T-helper 1 cell treated with Interleukin-12 subunit alpha and Interleukin-12 subunit beta and Interleukin-4 antibody, amounts not matched to agents 30 ng/mL and 1 ng/mL, for 36 hours (primary cell): ENCODE data around the gene GJA10. TPM values are rescaled to one million over a fixed set of nuclear protein-coding genes. Genes with fewer than 3 reads are reported as not detected.
"Not testable (repeated sequence)": the region's sequence is repeated elsewhere in the genome, so short reads cannot be mapped to it uniquely, and the experiment has no call there.

Experiments
- intact Hi-C: fragments of 100-400 bp; cut with micrococcal nuclease; formaldehyde crosslinking; loops from one replicate; pipeline ENCODE4 v1.15.1; 2024
- total RNA-seq: library from RNA; stranded (reverse); gene quantifications from 2 replicates; pipeline ENCODE4 v1.2.3, GENCODE V29; 2022

The GJA10 gene
- 0.15 and 0.22 TPM in 2 replicates for total RNA-seq

DNA sequence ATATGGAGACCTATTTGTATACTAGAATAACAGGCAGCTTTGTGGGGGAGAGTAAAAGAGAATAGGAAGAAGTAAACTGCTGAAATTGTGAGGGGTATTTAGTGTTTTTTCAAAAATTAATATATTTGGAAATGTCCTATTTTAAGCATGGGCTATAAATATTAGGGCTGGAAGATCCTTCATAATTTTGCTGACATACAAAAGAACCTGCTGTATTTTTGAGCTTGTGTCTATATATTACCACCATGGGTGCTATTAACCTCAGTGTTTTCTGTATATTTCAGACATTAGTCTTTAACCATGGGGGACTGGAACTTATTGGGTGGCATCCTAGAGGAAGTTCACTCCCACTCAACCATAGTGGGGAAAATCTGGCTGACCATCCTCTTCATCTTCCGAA lies at the start of gene GJA10:
Gene GJA10, plus strand, starts transcription at position 301 of the 400 bp plus-strand sequence. Its CDS starts 0 bp downstream, at position 301.
- intact Hi-C loops, result no loop called here

DNA sequence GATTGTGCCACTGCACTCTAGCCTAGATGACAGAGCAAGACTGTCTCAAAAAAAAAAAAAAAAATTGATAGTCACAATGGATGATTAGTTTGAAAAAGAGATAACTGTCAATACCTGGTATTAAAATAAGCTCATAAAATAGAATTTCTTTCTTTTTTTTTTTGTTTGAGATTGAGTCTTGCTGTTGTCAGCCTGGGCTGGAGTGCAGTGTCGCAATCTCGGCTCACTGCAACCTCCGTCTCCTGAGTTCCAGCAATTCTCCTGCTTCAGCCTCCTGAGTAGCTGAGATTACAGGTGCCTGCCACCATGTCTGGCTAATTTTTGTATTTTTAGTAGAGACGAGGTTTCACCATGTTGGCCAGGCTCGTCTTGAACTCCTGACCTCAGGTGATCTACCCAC lies 46.8 kb upstream of the GJA10 start:
- intact Hi-C loops, result not testable (repeated sequence)

DNA sequence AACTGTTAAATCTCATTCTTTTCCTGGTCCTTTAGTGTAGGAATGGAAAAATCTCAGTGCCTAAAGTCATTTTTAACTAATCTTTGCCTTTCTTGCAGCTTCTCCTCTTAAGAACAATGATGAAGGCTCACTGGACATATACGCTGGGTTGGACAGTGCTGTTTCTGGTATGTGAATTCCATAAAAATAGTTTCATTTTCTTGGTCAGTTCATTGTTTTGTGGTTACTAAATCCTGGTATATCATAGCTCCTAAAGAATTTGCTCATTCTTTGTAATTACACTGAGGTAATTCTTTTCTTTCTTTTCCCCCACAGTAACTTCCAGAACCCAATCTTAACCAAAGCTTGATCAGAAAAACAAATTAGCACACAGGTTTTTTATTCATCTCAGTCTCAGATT lies 41.2 kb upstream of the GJA10 start:
- intact Hi-C loops, result no loop called here

DNA sequence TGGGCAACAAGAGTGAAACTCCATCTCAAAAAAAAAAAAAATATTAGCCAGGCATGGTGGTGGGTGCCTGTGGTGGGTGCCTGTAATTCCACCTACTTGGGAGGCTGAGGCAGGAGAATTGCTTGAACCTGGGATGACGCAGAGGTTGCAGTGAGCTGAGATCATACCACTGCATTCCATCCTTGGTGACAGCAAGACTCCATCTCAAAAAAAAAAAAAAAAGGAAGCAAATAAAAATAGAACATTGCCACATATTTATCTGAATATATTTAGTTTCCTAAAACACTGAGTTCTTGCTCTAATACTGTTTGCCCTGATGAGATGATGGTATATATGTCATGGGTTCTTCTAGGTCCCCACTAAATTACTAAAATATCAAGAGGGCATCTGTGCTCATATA lies 36.2 kb upstream of the GJA10 start:
- intact Hi-C loops, result no loop called here

DNA sequence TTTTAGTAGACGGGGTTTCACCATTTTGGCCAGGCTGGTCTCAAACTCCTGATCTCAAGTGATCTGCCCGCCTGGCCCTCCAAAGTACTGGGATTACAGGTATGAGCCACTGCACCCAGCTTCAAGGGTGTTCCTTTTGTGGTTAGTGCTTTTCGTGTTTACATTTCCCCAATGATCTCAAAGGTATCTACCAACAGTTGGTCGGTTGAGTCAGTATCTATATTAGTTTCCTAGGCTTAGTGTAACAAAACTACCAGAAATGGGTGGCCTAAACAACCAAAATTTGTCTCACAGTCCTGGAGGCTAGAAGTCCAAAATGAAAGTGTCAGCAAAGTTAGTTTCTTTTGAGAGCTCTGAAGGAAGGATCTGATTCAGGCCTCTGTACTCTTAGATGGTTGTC lies 34.5 kb upstream of the GJA10 start:
- intact Hi-C loops, result no loop called here

DNA sequence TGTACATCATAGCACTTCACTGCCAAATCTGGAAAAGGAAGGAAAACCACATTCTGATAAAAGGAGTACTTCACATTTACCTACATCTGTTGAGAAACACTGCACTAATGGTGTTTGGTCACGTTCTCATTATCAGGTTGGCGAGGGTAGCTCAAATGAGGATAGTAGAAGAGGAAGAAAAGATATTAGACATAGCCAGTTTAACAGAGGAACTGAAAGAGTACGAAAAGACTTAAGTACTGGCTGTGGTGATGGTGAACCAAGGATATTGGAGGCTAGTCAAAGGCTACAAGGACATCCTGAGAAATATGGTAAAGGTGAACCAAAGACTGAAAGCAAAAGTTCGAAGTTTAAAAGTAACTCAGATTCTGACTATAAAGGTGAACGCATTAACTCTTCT lies 32.0 kb upstream of the GJA10 start:
- intact Hi-C loops, result no loop called here

DNA sequence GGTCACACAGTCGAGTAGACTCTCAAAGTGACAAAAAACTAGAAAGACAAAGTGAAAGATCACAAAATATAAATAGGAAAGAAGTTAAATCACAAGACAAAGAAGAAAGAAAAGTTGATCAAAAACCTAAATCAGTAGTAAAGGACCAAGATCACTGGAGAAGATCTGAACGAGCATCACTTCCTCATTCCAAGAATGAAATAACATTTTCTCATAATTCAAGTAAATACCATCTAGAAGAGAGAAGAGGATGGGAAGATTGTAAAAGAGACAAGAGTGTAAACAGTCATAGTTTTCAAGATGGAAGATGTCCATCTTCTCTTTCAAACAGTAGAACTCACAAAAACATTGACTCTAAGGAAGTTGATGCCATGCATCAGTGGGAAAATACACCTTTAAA lies 31.6 kb upstream of the GJA10 start:
- intact Hi-C loops, result no loop called here

DNA sequence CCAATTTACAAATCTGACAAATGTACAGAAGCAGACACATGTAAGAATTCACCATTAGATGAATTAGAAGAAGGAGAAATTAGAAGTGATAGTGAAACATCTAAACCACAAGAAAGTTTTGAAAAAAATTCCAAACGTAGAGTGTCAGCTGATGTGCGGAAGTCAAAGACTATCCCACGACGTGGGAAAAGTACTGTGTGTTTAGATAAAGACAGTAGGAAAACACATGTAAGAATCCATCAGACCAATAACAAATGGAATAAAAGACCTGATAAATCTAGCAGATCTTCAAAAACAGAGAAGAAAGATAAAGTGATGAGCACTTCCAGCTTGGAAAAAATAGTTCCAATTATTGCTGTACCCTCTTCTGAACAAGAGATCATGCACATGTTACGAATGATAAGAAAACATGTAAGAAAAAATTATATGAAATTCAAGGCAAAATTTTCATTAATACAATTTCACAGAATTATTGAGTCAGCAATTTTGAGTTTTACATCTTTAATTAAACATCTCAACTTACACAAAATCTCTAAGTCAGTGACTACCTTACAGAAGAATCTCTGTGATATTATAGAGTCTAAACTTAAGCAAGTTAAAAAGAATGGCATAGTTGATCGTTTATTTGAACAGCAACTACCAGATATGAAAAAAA lies 28.1 kb upstream of the GJA10 start:
- intact Hi-C loops, result no loop called here

DNA sequence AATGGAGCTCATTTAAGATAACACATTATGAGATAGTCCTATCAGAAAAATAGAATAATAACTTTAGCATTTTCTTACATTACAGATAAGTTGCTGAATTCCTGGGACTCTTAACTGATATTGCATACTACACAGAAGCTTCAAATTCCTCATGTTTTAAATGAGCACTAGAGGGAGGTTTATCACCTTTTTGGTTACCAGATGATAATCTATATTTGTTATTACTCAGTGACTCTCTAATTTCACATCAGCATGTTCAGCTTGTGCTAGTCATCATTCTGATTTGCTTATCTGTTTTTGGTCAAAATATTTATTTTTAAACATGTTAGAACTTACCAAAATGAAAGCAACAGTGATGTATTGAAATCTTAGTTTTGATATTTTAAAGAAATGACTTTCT lies 20.5 kb upstream of the GJA10 start:
- intact Hi-C loops, result no loop called here

DNA sequence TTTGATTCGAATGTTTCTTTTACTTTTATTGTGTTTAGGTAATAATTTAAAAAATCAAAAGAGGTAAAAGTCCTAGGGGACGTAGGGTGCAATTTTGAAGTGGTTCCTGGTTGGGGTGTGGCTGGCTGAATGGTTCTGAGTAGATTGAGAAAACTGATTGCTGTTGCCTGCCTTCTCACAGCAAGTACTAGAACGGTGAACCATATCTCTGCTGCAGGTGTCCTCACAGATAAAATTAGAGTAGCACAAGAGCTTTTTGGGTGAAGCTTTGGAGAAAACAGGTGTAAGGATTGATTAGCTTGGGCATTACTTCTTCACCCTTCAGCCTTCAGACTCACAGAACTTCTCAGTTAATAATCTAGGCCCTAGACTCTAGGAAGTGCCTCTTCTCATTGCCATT lies 19.8 kb upstream of the GJA10 start:
- intact Hi-C loops, result no loop called here

DNA sequence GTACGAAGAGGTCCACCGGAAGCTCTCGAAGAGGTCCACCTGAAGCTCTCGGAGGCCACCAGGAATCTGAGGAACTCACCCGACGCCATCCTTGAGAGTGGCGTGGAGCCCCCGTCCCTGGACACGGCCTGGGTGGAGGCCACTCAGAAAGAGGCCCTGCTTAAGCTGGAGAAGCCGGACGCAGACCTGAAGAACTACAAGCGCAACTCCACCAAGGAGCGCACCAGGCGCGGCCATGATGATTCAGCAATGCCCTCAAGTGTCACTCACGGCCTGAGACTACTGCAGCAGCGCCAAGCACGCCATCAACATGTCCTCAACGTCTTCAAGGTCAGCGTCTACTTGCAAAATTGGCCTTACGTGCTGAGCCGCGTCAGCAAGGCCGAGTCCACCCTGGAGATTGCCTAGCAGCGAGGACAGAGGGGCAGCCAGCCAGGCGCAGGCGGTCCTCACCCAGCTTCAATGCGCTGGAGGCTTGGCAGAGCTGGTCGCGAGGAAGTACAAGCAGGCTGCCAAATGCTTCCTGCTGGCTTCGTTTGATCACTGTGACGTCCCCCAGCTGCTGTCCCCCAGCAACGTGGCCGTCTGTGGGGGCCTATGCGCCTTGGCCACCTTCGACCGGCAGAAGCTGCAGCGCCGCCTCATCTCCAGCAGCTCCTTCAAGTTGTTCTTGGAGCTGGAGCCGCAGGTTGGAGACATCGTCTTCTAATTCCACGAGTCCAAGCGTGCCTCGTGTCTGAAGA lies 7.7 kb upstream of the GJA10 start:
- intact Hi-C loops, result no loop called here

DNA sequence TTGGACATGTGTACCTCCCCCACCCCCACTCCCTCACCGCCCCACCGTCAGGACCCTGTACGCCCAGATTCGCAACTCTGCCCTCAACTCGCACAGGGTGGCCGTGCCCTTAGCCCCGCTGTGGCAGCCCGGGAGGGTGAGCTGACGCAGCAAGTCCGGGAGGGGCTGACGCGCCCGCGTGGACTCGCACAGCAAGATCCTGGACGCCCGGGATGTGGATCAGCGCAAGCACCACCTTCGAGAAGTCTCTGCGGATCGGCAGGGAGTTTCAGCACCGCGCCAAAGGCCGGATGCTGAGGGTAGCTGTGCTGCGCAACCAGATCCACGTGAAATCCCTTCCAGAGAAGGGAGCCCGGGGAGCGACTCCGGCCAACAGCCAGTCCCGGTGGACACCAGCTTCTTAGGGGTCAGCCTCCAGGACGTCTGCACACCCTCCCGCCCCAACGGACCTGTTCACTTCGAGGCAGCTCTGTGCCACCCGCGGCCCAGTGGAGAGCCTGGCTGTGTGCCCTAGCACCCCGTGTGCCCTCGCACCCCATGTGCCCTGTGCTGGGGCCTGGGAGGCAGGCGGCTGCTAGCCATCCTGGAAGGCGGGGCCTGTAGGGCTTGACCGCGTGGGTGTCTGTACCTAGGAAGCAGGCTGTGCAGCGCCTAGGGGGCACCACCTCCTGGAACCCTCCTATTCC lies 6.7 kb upstream of the GJA10 start:
- intact Hi-C loops, result no loop called here

DNA sequence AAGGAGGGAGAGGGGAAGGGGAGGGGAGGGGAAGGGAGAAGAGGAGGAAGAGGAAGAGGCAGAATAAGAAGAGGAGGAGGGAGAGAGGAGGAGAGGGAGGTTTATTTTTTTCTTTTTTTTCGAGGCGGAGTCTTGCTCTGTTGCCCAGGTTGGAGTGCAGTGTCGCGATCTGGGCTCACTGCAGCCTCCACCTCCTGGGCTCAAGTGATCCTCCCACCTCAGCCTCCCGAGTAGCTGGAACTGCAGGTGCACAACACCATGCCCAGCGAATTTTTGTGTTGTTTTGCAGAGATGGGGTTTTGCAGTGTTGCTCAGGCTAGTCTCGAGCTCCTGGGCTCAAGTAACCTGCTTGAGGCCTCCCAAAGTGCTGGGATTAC lies 6.1 kb upstream of the GJA10 start:
- intact Hi-C loops, result no loop called here

DNA sequence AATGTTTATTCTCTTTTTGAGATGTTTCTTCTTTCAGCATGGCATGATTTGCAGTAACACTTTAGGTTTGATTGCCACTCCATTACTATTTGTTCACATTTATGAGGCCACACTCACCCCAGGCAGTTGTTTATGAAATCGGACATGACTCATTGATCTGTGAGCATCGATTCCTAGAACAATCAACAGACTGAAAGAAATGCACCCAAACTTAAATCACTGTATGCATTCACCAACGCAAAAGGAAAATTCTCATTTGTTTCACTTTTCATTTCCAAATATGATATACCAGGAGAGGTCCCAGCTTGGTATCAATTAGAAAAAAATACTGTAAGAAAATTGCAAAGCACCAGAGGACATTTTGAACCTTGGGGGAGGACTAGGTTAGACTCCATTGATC lies 5.4 kb upstream of the GJA10 start:
- intact Hi-C loops, result no loop called here

DNA sequence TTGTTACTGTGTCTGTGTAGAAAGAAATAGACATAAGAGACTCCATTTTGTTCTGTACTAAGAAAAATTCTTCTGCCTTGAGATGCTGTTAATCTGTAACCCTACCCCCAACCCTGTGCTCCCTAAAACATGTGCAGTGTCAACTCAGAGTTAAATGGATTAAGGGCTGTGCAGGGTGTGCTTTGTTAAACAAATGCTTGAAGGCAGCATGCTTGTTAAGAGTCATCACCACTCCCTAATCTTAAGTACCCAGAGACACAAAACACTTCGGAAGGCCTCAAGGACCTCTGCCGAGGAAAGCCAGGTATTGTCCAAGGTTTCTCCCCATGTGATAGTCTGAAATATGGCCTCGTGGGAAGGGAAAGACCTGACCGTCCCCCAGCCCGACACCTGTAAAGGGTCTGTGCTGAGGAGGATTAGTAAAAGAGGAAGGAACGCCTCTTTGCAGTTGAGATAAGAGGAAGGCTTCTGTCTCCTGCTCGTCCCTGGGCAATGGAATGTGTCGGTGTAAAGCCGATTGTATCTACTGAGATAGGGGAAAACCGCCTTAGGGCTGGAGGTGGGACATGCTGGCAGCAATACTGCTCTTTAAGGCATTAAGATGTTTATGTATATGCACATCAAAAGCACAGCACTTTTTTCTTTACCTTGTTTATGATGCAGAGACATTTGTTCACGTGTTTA lies 3.3 kb upstream of the GJA10 start:
- intact Hi-C loops, result not testable (repeated sequence)

DNA sequence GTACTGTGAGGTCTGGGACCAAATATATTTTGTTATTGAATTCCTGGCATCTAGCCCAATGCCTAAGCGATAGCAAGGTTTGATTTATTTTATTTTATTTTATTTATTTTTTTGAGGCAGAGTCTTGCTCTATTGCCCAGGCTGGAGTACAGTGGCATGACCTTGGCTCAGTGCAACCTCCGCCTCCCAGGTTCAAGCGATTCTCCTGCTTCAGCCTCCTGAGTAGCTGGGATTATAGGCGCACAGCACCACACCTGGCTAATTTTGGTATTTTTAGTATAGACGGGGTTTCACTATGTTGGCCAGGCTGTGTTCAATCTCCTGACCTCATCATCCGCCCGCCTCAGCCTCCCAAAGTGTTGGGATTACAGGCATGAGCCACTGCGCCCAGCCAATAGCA lies 1.7 kb upstream of the GJA10 start:
- intact Hi-C loops, result not testable (repeated sequence)

DNA sequence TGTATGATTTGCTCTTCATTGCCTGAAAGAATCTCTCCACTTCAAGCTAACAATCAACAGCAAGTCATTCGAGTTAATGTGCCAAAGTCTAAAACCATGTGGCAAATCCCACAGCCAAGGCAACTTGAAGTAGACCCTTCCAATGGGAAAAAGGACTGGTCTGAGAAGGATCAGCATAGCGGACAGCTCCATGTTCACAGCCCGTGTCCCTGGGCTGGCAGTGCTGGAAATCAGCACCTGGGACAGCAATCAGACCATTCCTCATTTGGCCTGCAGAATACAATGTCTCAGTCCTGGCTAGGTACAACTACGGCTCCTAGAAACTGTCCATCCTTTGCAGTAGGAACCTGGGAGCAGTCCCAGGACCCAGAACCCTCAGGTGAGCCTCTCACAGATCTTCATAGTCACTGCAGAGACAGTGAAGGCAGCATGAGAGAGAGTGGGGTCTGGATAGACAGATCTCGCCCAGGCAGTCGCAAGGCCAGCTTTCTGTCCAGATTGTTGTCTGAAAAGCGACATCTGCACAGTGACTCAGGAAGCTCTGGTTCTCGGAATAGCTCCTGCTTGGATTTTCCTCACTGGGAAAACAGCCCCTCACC lies 1.1 kb downstream of the GJA10 start:
- intact Hi-C loops, result no loop called here

DNA sequence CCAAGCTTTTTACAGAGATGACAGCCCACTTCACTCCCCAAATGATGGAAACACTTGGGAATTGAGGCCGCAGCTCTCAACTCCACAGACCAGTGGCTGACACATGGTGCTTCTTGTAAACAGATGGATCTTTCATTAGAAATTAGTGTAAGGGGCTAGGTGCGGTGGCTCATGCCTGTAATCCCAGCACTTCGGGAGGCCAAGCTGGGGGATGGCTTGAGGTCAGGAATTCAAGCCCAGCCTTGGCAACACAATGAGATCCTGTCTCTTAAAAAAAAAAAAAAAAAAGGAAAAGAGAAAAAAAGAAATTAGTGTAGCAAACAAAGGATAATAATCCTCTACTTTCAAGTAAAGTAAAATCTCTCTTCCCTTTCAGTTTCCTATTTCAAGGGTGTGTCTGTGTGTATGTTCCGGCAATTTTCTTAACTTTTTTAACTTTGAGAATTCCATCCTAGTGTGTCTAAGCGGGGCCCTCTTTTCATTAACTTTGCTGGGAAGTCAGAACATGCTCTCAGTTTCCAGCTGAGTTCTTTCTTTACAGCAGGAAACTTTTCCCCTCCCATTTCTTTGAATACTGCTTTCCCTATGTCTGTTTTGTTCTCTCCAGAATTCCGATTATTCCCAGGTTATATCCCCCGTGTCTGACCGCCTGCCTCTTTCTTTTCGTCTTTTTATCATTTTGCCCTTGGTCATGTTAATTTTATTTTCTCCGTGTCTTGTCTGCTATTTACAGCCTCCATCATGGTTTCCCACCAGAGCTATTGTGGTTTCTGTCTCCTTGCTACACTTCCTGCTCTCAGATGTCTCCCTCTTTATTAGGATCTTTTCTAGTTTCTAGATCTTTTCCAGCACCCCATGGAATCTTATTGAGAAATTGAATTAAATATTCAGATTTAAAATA lies 16.0 kb downstream of the GJA10 start:
- intact Hi-C loops, result not testable (repeated sequence)

DNA sequence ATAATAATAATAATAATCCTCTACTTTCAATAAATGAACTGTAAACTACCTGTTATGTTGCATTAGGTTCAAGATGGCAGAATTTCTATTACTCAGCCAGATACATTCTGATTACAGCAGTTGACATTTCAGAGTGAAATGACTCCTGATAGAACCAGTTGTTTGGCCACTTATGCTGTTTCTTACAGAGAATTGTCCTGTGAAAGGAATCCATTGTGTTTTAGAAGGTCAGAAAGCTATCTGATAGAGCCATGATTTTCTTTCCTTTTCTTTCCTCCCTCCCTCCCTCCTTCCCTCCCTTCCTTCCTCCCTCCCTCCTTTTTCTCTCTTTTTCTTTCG lies 16.6 kb downstream of the GJA10 start:
- intact Hi-C loops, result no loop called here

DNA sequence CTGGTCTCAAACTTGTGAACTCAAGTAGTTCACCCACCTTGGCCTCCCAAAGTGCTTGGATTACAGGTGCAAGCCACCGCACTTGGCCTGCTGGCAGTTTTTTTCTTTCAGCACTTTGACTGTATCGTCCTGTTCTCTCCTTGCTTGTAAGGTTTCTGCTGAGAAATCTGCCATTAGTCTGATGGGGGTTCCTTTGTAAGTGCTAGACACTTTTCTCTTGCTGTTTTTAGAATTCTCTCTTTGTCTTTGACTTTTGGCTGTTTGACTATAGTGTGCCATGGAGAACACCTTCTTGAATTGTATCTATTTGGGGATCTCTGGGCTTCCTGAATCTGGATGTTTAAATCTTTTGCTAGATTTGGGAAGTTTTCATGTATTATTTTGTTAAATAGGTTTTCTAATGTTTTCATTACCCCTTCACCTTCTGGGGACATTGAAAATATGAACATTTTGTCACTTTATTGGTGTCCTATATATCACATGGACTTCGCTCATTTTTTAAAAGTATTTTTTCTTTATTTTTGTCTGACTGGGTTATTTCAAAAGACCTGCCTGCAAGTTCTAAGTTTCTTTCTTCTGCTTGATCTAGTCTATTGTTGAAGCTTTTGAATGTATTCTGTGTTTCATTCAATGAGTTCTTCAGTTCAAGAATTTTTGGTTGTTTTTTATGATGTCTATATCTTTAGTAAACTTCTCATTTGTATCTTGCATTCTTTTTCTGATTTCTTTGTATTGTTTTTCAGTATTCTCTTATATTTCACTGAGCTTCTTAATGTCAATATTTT lies 22.1 kb downstream of the GJA10 start:
- intact Hi-C loops, result no loop called here
